ENCODE measurements around the gene RSF1.
A peak's percentile ranks its signal among the peaks of the same experiment; 100 is the strongest.

RSF1 gene

DNA sequence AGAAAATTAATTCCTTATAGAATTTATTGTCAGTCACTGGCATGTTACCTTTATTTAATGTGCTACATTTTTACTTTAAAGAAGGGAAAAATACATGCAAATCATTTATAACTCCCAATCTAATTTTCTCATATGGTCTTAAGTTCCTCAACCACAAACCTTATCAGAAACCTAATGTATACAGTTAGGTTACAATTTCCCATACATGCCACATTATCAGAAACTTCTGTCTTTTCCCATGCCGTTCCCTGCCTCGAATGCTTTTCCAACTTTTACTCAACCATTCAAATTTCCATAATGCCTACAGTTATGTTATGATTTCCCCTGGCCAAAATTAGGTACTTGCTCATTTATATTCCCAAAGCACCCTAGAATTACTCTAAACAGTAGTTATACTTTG, 13.5 kb downstream of the RSF1 start:
- no peak for DNase-seq

DNA sequence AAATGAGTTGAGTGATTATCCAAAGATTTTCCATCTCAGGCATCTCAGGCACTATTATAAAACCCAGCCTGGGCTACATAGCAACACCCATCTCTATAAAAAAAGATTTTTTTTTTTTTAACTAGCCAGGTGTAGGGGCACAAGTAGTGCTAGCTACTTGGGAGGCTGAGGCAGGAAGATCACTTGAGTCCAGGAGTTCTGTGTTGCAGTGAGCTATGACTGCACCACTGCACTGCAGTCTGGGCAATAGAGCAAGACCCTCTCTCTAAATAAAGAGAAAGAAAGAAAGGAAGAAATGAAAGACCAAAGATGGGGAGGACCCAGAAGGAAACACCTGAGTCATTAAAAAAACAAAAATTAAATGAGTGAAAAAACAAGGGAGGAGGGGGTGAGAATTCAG, 14.1 kb downstream of the RSF1 start:
- no peak for DNase-seq

DNA sequence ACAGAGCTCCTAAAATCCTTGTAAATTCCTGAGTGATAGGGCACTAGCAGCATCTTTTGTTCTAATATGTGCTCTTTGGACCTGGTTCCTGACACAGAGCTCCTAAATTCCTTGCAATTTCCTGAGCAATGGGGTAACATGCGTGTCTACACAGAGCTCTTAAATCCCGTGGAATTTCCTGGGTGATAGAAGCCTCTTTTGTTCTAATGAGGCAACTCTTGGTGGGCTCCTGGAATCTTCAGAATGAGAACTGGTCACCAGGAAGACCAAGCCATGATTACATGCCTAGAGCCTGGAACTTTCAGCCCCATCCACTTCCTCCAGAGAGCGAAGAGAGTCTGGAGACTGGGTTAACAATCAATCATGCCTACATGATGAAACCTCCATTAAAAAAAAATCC, 19.0 kb downstream of the RSF1 start:
- DNase-seq, result no peak

- no peak for DNase-seq
Observed at GRCh38 chr11:77800449-77800848, 20.1 kb downstream of the RSF1 start.

DNA sequence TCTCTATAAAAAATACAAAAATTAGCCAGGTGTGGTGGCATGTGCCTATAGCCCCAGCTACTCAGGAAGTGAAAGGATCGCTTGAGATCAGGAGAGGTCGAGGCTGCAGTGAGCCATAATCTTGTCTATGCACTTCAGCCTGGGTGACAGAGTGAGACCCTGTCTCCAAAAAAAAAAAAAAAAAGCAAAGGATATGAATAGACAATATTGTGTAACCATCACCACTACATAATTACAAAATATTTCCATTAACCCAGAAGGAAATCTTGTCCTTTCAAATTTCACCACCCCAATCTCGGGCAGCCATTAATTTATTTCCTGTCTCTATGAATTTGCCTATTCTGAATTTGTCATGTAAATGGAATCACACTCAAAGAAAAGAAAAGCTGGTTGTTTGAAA, 21.2 kb downstream of the RSF1 start:
- DNase-seq, result no peak

- no peak for DNase-seq
Observed at GRCh38 chr11:77793972-77794371, 26.6 kb downstream of the RSF1 start.

DNA sequence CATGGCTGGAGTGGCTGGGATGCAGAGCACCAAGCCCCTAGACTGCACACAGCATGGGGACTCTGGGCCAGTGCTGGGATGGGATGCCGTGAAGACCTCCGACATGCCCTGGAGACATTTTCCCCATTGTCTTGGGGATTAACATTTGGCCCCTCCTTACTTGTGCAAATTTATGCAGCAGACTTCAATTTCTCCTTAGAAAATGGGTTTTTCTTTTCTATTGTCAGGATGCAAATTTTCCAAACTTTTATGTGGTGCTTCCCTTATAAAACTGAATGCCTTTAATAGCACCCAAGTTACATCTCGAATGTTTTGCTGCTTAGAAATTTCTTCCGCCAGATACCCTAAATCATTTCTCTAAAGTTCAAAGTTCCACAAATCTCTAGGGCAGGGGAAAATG, 29.2 kb downstream of the RSF1 start:
- no peak for DNase-seq

- no peak for DNase-seq
Observed at GRCh38 chr11:77789731-77790476, 30.6 kb downstream of the RSF1 start.

DNA sequence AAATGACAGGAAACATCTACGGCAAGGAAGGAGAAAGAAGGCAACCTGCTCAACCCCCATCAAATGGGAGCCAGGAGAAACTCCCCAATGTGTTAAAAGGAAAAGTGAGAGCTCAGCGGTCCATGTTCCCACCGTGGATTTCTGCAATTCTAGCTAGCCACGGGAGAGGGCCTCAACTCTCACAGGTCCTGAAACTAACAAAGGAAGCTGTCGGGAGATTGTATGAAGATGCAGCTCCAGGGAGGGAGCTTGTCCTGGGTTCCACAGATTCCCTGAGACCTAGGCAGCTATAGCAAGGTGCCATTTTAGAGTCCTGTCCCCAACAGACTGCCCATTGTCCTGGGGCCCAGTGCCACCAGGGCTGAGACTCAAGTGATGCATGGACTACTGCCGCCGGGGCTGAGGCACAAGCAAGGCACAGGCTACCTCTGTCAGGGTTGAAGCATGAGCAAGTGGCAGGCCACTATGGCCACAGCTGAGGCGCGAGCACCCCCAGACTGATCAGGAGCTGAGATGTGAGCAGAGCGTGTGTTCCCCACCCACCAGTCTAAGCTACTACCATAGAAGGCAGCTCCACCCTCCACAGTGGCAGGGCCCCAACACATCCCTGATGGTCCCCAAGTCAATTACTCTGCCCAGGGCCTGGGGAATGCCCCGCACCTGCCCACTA, 31.3 kb downstream of the RSF1 start:
- DNase-seq, result no peak

DNA sequence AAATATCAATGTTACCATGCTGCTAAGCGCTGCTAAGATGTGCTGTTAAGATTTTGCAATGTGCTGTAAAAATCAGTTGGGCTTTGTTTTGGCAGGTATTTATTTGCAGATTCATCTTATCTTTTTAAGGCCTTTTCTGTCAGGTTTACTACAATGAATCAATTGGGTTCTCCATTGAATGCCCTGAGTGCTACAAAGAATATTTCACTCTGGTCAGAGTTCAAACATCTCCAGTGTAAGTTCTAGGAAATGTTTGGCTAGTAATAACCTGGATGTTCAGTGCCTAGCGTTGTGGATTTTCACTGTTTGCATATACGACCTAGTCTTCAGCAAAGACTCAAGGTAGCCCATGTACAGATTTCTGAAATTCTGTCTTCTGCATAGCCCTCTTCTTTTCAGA, 36.0 kb downstream of the RSF1 start:
- DNase-seq, result no peak

- no peak for DNase-seq
Observed at GRCh38 chr11:77783025-77783424, 37.5 kb downstream of the RSF1 start.

- DNase-seq, result peak; percentile 25
Observed at GRCh38 chr11:77779935-77780334, 40.6 kb downstream of the RSF1 start.

DNA sequence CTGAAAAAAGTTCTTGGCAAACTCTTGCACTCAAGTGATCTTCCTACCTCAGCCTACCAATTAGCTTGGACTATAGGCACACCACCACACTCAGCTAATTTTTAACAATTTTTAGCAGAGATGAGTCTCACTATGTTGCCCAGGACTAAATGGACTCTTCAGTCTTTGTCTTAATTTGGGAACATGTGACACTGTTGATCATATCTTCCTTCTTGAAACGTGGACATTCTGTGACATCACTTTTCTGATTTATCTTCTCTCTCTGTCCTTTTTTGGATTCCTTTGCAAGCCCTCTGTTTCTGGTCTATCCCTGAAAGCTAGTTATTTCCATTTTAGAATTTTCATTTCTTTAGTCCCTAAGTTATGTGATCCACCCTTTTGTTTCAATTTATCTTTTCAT, 42.0 kb downstream of the RSF1 start:
- DNase-seq, result no peak

DNA sequence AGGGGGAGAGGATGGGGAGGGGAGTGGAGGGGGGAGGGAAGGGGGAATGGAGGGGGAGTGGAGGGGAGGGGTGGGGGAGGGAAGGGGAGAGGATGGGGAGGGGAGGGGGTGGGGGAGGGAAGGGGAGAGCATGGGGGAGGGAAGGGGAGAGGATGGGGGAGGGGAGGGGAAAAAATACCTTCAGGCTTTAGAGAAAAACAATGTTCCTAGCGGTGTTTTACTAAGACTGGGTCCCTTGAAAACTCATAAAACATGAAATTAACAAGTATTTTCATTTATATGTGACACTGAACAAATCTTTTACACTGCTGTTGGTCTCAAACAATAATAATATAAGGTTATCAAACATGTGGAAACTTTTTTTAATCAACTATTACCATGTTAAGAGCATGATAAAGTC, 42.4 kb downstream of the RSF1 start:
- no peak for DNase-seq

DNA sequence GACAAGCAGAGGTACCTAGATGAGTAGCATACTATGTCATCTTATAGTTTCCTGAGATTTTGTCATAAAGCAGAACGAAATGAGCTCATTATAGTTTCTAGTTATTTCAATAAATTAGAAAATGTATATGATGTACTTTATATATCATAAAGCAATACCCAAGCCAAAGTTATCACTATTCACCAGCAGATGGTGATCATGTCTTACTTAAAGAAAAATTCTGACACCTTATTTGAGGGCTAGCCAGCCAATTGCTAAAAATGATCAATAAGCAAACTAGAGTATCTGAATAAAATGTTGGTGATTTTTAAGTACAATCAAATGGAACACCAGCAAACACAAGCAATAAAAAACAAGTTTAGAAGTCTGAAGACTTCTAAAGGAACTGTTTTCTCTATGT, 44.1 kb downstream of the RSF1 start:
- DNase-seq, result no peak

DNA sequence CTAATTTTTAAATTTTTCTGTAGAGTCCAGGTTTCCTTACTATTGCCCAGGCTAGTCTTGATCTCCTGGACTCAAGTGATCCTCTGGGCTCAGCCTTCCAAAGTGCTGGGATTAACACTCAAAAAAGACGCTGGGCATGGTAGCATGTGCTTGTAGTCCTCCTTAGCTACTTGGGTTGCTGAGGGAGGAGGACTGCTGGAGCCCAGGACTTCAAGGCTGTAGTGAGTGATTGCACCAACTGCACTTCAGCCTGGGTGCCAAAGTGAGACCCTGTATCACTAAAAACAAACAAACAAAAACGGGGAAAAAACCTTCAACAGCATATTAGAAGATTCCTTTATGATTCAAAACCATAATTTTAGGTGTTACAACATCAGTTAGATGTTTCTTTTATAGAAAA, 44.6 kb downstream of the RSF1 start:
- no peak for DNase-seq

- DNase-seq, result peak; percentile 15
Observed at GRCh38 chr11:77771135-77771534, 49.4 kb downstream of the RSF1 start.

- no peak for DNase-seq
Observed at GRCh38 chr11:77770629-77771028, 49.9 kb downstream of the RSF1 start.

DNA sequence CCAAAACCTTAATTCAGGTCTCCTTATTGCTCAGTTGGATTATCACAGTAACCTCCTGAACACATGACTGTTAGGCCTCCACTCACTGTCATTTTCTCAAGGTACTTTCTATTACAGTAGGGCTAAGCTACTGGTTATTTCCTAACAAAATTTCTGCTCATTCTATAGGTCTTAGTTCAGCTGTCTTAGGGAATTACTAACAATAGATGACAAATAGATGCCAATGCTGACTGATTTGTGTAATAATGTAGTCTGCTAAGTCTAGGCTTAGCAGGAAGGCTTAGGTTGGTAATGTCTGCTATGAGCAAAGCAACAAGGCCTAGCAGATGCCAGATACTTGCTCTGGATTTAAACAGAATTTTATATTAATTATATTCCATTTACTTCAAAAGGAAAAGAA, 58.1 kb downstream of the RSF1 start:
- no peak for DNase-seq

DNA sequence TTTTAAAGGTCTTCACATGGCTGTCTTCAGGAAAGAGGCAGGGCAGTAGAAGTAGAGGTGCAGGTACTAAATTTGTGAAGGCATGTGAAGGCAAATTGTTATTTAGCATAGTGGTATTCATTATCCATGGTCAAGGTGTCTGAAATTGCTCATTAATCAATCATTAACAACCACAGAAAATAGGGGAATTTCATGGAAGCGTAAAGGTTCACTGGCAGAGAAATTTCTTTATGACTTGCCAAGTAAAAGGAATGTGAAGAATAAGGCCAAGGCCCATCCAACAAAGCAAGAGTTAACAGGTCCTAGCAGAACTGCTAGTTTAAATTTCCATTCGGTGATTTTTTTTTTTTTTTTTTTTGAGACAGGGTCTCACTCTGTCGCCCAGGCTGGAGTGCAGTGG, 59.0 kb downstream of the RSF1 start:
- DNase-seq, result no peak

DNA sequence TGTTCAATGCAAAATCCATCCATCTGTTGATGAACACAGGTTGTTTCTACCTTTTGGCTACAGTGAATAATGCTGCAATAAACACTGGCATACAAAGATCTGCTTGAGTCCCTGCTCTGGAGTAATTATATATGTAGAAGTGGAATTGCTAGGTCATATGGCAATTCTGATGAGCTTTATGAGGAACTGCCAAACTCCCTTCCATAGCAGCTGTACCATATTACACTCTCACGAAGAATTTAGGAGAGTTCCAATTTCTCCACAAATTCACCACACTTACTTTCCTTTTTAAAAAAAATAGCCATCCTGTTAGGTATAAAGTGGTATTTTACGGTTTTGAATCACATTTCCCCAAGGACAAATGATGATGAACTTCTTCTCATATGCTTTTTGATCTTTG, 62.2 kb downstream of the RSF1 start:
- DNase-seq, result no peak

- no peak for DNase-seq
Observed at GRCh38 chr11:77753230-77753629, 67.3 kb downstream of the RSF1 start.

GRCh38 chr11:77752516-77752915, 68.0 kb downstream of the RSF1 start:
- no peak for DNase-seq

- no peak for DNase-seq
Observed at GRCh38 chr11:77750394-77751156, 69.9 kb downstream of the RSF1 start.
